Suprapubic skin (tissue), 4 donors: ENCODE measurements around the gene MFSD6. TPM values are rescaled to one million over a fixed set of nuclear protein-coding genes. Genes with fewer than 3 reads are reported as not detected.

Experiments used
- DNase-seq, 2 donors: peaks; one replicate each; pipeline ENCODE4 v3.0.0-alpha.2; 2019; ENCODE audit warnings: low spot score in 2 of 2
- H3K27ac ChIP-seq: fragments of 200-600 bp; sonication (generic); one replicate; pipeline ENCODE4 v1.5.1; 2019
- H3K27me3 ChIP-seq: fragments of 200-600 bp; sonication (generic); one replicate; pipeline ENCODE4 v1.5.1; 2019
- H3K36me3 ChIP-seq: fragments of 200-600 bp; sonication (generic); one replicate; pipeline ENCODE4 v1.5.1; 2019
- H3K4me1 ChIP-seq: fragments of 200-600 bp; sonication (generic); one replicate; pipeline ENCODE4 v1.5.1; 2019
- H3K4me3 ChIP-seq: fragments of 200-600 bp; sonication (generic); one replicate; pipeline ENCODE4 v1.5.1; 2019; ENCODE audit warnings: mild to moderate bottlenecking
- H3K9me3 ChIP-seq: fragments of 200-600 bp; sonication (generic); one replicate; pipeline ENCODE4 v1.5.1; 2019
- CTCF ChIP-seq, 2 donors: fragments of 200-600 bp in 1 of 2; fragments of 450-650 bp in 1 of 2; sonication (generic) in 1 of 2; IDR thresholded peaks; one replicate each; pipeline ENCODE4 v1.5.1; 2016 to 2019; ENCODE audit warnings: antibody characterized with exemption in 2 of 2, mild to moderate bottlenecking in 1 of 2, moderate library complexity in 1 of 2
- EP300 ChIP-seq: sonication (generic); formaldehyde crosslinking; IDR thresholded peaks from one replicate; pipeline ENCODE4 v1.6.1; 2017; ENCODE audit warnings: antibody characterized with exemption
- POLR2A ChIP-seq, 2 donors: fragments of 450-650 bp; IDR thresholded peaks; one replicate each; pipeline ENCODE4 v1.6.1; 2017; ENCODE audit warnings: antibody characterized with exemption in 2 of 2, mild to moderate bottlenecking in 2 of 2, moderate library complexity in 2 of 2
- POLR2AphosphoS5 ChIP-seq, 3 donors: sonication (generic); formaldehyde crosslinking; IDR thresholded peaks; one replicate each; pipeline ENCODE4 v1.6.1; 2017; ENCODE audit warnings: antibody characterized with exemption in 3 of 3
- WGBS: methylation state at CpG from one replicate; pipeline ENCODE4 v1.1.5; 2018; 5-methylcytosine and 5-hydroxymethylcytosine counted together
- total RNA-seq, 4 donors: library from RNA; depleted of rRNA; stranded (reverse); fragments of >200 nt; gene quantifications; one replicate each; pipeline ENCODE4 v1.1.0, GENCODE V29; 2016

Gene MFSD6
- total RNA-seq, 4 donors from 2014 or later = 182 to 295 (median 199) TPM

GRCh38 chr2:190455358-190456095 lies 47.4 kb downstream of the MFSD6 start:
- Histone ChIP-seq H3K27ac (no peak overlapping the region), H3K4me1 (peaks cover 10% of the 10 kb centered on the region), H3K4me3 (no peak overlapping the region), H3K27me3 (no peaks in the 10 kb centered on the region), H3K9me3 (no peaks in the 10 kb centered on the region), H3K36me3 (no peaks in the 10 kb centered on the region)
- WGBS = 84% methylated on average over 7 of the region's 7 CpGs
- TF ChIP-seq POLR2AphosphoS5 (IDR thresholded peaks at IDR 0.05) (no peak), CTCF (IDR thresholded peaks at IDR 0.05) (no peak), EP300 (no peak), POLR2A (IDR thresholded peaks at IDR 0.05) (no peak)
- no peak for DNase-seq

- H3K36me3 ChIP-seq = no peaks in the 10 kb centered on the region
- 88% methylated on average over 7 of the region's 7 CpGs for WGBS
- no peak overlapping the region for H3K4me3 ChIP-seq
- TF ChIP-seq POLR2A (IDR thresholded peaks at IDR 0.05) (no peak), EP300 (no peak), POLR2AphosphoS5 (IDR thresholded peaks at IDR 0.05) (no peak), CTCF (IDR thresholded peaks at IDR 0.05) (no peak)
- H3K27me3 ChIP-seq = no peaks in the 10 kb centered on the region
- H3K27ac ChIP-seq = no peak overlapping the region
- no peak for DNase-seq
- no peaks in the 10 kb centered on the region for H3K9me3 ChIP-seq
- peaks cover 7% of the 10 kb centered on the region for H3K4me1 ChIP-seq
These were observed 48.7 kb downstream of the MFSD6 start for GRCh38 chr2:190456833-190457232.

GRCh38 chr2:190457256-190457655 lies 49.1 kb downstream of the MFSD6 start:
- TF ChIP-seq EP300 (no peak), CTCF (IDR thresholded peaks at IDR 0.05) (no peak), POLR2A (IDR thresholded peaks at IDR 0.05) (no peak), POLR2AphosphoS5 (IDR thresholded peaks at IDR 0.05) (no peak)
- H3K27me3 ChIP-seq = no peaks in the 10 kb centered on the region
- peaks cover 3% of the 10 kb centered on the region for H3K4me1 ChIP-seq
- no peaks in the 10 kb centered on the region for H3K9me3 ChIP-seq
- no peak overlapping the region for H3K27ac ChIP-seq
- H3K36me3 ChIP-seq = no peaks in the 10 kb centered on the region
- WGBS = 100% methylated on average over 2 of the region's 2 CpGs
- no peak for DNase-seq
- no peak overlapping the region for H3K4me3 ChIP-seq

- no peaks in the 10 kb centered on the region for H3K9me3 ChIP-seq
- no peaks in the 10 kb centered on the region for H3K36me3 ChIP-seq
- no peak for DNase-seq
- H3K4me1 ChIP-seq = no peaks in the 10 kb centered on the region
- TF ChIP-seq CTCF (IDR thresholded peaks at IDR 0.05) (no peak), EP300 (no peak), POLR2AphosphoS5 (IDR thresholded peaks at IDR 0.05) (no peak), POLR2A (IDR thresholded peaks at IDR 0.05) (no peak)
- no peak overlapping the region for H3K27ac ChIP-seq
- WGBS = 90% methylated on average over 8 of the region's 8 CpGs
- H3K4me3 ChIP-seq = no peak overlapping the region
- H3K27me3 ChIP-seq = no peaks in the 10 kb centered on the region
These were observed 50.4 kb downstream of the MFSD6 start for GRCh38 chr2:190458352-190459107.

GRCh38 chr2:190459881-190460280 lies 51.7 kb downstream of the MFSD6 start:
- Histone ChIP-seq H3K27ac (no peak overlapping the region), H3K36me3 (no peaks in the 10 kb centered on the region), H3K27me3 (no peaks in the 10 kb centered on the region), H3K9me3 (no peaks in the 10 kb centered on the region), H3K4me3 (no peak overlapping the region), H3K4me1 (no peaks in the 10 kb centered on the region)
- 97% methylated on average over 1 of the region's 1 CpG for WGBS
- no peak for TF ChIP-seq EP300
- no peak for TF ChIP-seq CTCF (IDR thresholded peaks at IDR 0.05)
- no peak for TF ChIP-seq POLR2AphosphoS5 (IDR thresholded peaks at IDR 0.05)
- TF ChIP-seq POLR2A (IDR thresholded peaks at IDR 0.05) = no peak
- no peak for DNase-seq
